ENCODE results near the gene FGR. TPM values are rescaled to one million over a fixed set of nuclear protein-coding genes. Genes with fewer than 3 reads are reported as not detected.

Gene FGR
- total RNA-seq, 120 experiments from 2014 or later: 2.0 to 24.2 (median 6.8) TPM

Other genes with a start within 250 kb of the FGR start
- gene GPR3, start 242.6 kb downstream of the FGR start, total RNA-seq: 10 to 100 TPM in 1 of 120 experiments, 1 to 10 TPM in 106, under 1 TPM in 13; 0.29 to 10.1 (median 2.2) TPM
- 100 to 1,000 TPM in 6 of 120 experiments, 10 to 100 TPM in 114; 36.2 to 128 (median 63.6) TPM for gene WASF2, start 145.0 kb downstream of the FGR start, total RNA-seq
- gene AHDC1, start 31.0 kb downstream of the FGR start, total RNA-seq: 100 to 1,000 TPM in 21 of 120 experiments, 10 to 100 TPM in 99; 57.6 to 160 (median 87.2) TPM
- 1,000 to 10,000 TPM in 2 of 120 experiments, 100 to 1,000 TPM in 49, 10 to 100 TPM in 69; 51.8 to 1,534 (median 96.2) TPM for gene IFI6, start 37.0 kb upstream of the FGR start, total RNA-seq
- gene FAM76A, start 90.8 kb upstream of the FGR start, total RNA-seq: 10 to 100 TPM in 117 of 120 experiments, 1 to 10 TPM in 3; 8.3 to 24.0 (median 15.8) TPM
- 100 to 1,000 TPM in 21 of 120 experiments, 10 to 100 TPM in 99; 52.3 to 114 (median 91.1) TPM for gene STX12, start 138.0 kb upstream of the FGR start, total RNA-seq
- 10 to 100 TPM; 26.5 to 47.0 (median 34.4) TPM for gene PPP1R8, start 195.6 kb upstream of the FGR start, total RNA-seq
- 10 to 100 TPM in 119 of 120 experiments, 1 to 10 TPM in 1; 9.2 to 62.4 (median 20.7) TPM for gene THEMIS2, start 237.4 kb upstream of the FGR start, total RNA-seq